A549 (cell line): ENCODE data around the gene THEM4.

Experiments used
- CBX8 ChIP-seq: fragments of 200-600 bp; sonication (generic); IDR thresholded peaks from 2 replicates; pipeline ENCODE4 v1.6.1; 2016
- CHD2 ChIP-seq: fragments of 150-350 bp; IDR thresholded peaks from 2 replicates; pipeline ENCODE4 v1.6.1; 2014; ENCODE audit warnings: low read length; ENCODE audit not compliant: partially characterized antibody
- ESRRA ChIP-seq: fragments of 150-350 bp; IDR thresholded peaks from 2 replicates; pipeline ENCODE4 v1.6.1; 2014; ENCODE audit warnings: mild to moderate bottlenecking, low read length, borderline replicate concordance
- FOSL2 ChIP-seq, 2 experiments: fragments of 450-650 bp in 1 of 2; fragments of >200 bp in 1 of 2; sonication (Bioruptor Twin) in 1 of 2; formaldehyde crosslinking; IDR thresholded peaks; 2 replicates each; pipeline versions ENCODE4 v1.5.0 to v1.6.1; 2016 to 2020; ENCODE audit warnings: mild to moderate bottlenecking in 1 of 2, moderate library complexity in 1 of 2
- JUNB ChIP-seq: fragments of >200 bp; sonication (Bioruptor Twin); formaldehyde crosslinking; IDR thresholded peaks from 2 replicates; pipeline ENCODE4 v1.6.1; 2016
- KDM1A ChIP-seq: fragments of 200-600 bp; sonication (generic); IDR thresholded peaks from 2 replicates; pipeline ENCODE4 v1.6.1; 2016; ENCODE audit warnings: low read depth, mild to moderate bottlenecking
- KDM5A ChIP-seq: fragments of 200-600 bp; sonication (generic); IDR thresholded peaks from 2 replicates; pipeline ENCODE4 v1.6.1; 2016; ENCODE audit warnings: antibody characterized with exemption, mild to moderate bottlenecking
- POLR2A ChIP-seq: IDR thresholded peaks from 2 replicates; pipeline ENCODE4 v1.6.1; 2012; ENCODE audit warnings: mild to moderate bottlenecking, low read length
- SMC3 ChIP-seq: fragments of >200 bp; sonication (Bioruptor Twin); formaldehyde crosslinking; IDR thresholded peaks from 3 replicates; pipeline ENCODE4 v1.6.1; 2018; ENCODE audit warnings: inconsistent platforms
- ZNF302 ChIP-seq: fragments of 250-450 bp; sonication (Bioruptor Pico); IDR thresholded peaks from 2 replicates; pipeline ENCODE4 v1.9.0; 2021; ENCODE audit warnings: inconsistent platforms, mild to moderate bottlenecking, moderate library complexity
- TF ChIP-seq, protein P1 (sequence below): fragments of >200 bp; sonication (Bioruptor Twin); formaldehyde crosslinking; IDR thresholded peaks from 3 replicates; pipeline ENCODE4 v1.5.1; 2016
- TF ChIP-seq, protein P2 (sequence below): IDR thresholded peaks from 2 replicates; pipeline ENCODE4 v1.6.1; 2012
- TF ChIP-seq, protein P3 (sequence below): fragments of 200-600 bp; sonication (generic); IDR thresholded peaks from 2 replicates; pipeline ENCODE4 v1.6.1; 2016; ENCODE audit warnings: antibody characterized with exemption, mild to moderate bottlenecking, moderate library complexity

DNA sequence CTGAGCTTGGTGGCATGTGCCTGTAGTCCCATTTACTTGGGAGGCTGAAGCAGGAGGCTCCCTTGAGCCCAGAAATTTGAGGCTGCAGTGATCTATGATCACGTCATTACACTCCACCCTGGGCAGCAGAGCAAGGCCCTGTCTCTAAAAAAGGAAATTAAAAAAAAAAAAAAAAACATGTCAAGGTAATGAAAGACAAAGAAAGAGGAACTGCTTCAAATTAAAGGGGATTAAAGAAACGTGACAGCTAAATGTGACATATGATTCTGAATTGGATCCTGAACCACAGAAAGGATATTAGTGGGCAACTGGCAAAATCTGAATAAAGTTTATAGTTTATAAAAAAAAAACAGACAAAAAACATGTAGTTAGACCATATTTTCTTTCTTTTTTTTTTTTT lies 65.9 kb downstream of the THEM4 start:
- no peak for TF ChIP-seq KDM5A
- no peak for TF ChIP-seq KDM1A
- TF ChIP-seq, protein P1, sequence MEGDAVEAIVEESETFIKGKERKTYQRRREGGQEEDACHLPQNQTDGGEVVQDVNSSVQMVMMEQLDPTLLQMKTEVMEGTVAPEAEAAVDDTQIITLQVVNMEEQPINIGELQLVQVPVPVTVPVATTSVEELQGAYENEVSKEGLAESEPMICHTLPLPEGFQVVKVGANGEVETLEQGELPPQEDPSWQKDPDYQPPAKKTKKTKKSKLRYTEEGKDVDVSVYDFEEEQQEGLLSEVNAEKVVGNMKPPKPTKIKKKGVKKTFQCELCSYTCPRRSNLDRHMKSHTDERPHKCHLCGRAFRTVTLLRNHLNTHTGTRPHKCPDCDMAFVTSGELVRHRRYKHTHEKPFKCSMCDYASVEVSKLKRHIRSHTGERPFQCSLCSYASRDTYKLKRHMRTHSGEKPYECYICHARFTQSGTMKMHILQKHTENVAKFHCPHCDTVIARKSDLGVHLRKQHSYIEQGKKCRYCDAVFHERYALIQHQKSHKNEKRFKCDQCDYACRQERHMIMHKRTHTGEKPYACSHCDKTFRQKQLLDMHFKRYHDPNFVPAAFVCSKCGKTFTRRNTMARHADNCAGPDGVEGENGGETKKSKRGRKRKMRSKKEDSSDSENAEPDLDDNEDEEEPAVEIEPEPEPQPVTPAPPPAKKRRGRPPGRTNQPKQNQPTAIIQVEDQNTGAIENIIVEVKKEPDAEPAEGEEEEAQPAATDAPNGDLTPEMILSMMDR = no peak
- no peak for TF ChIP-seq POLR2A
- TF ChIP-seq SMC3 = no peak
- no peak for TF ChIP-seq FOSL2 (IDR thresholded peaks at IDR 0.05)
- no peak for TF ChIP-seq FOSL2 (CRISPR knock-in tag; IDR thresholded peaks at IDR 0.05)
- TF ChIP-seq JUNB = no peak
- no peak for TF ChIP-seq ESRRA
- TF ChIP-seq, protein P2, sequence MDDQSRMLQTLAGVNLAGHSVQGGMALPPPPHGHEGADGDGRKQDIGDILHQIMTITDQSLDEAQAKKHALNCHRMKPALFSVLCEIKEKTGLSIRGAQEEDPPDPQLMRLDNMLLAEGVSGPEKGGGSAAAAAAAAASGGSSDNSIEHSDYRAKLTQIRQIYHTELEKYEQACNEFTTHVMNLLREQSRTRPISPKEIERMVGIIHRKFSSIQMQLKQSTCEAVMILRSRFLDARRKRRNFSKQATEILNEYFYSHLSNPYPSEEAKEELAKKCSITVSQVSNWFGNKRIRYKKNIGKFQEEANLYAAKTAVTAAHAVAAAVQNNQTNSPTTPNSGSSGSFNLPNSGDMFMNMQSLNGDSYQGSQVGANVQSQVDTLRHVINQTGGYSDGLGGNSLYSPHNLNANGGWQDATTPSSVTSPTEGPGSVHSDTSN = no peak
- no peak for TF ChIP-seq CHD2
- no peak for TF ChIP-seq ZNF302 (CRISPR knock-in tag)
- TF ChIP-seq CBX8 = no peak
- TF ChIP-seq, protein P3, sequence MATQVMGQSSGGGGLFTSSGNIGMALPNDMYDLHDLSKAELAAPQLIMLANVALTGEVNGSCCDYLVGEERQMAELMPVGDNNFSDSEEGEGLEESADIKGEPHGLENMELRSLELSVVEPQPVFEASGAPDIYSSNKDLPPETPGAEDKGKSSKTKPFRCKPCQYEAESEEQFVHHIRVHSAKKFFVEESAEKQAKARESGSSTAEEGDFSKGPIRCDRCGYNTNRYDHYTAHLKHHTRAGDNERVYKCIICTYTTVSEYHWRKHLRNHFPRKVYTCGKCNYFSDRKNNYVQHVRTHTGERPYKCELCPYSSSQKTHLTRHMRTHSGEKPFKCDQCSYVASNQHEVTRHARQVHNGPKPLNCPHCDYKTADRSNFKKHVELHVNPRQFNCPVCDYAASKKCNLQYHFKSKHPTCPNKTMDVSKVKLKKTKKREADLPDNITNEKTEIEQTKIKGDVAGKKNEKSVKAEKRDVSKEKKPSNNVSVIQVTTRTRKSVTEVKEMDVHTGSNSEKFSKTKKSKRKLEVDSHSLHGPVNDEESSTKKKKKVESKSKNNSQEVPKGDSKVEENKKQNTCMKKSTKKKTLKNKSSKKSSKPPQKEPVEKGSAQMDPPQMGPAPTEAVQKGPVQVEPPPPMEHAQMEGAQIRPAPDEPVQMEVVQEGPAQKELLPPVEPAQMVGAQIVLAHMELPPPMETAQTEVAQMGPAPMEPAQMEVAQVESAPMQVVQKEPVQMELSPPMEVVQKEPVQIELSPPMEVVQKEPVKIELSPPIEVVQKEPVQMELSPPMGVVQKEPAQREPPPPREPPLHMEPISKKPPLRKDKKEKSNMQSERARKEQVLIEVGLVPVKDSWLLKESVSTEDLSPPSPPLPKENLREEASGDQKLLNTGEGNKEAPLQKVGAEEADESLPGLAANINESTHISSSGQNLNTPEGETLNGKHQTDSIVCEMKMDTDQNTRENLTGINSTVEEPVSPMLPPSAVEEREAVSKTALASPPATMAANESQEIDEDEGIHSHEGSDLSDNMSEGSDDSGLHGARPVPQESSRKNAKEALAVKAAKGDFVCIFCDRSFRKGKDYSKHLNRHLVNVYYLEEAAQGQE = no peak
